IMR-90 (cell line): Measurements from ENCODE around the gene INPP5A. TPM values are rescaled to one million over a fixed set of nuclear protein-coding genes. Genes with fewer than 3 reads are reported as not detected.

ENCODE experiments used
- CHD1 ChIP-seq: IDR thresholded peaks from 2 replicates; pipeline ENCODE4 v1.6.1; 2012; ENCODE audit warnings: low read depth, low read length, improper control_type of control experiment
- NFE2L2 ChIP-seq: fragments of 150-350 bp; IDR thresholded peaks from 2 replicates; pipeline ENCODE4 v1.6.1; 2016; ENCODE audit warnings: low read depth, mild to moderate bottlenecking, low read length
- POLR2A ChIP-seq: IDR thresholded peaks from 2 replicates; pipeline ENCODE4 v1.6.1; 2012; ENCODE audit warnings: mild to moderate bottlenecking, low read depth, low read length
- polyA plus RNA-seq, 3 experiments: library from polyadenylated mRNA; depleted of rRNA; stranded (reverse); fragments of >200 nt; gene quantifications; 2 replicates each; pipeline ENCODE4 v1.2.3, GENCODE V29; 2012; ENCODE audit warnings: low replicate concordance in 1 of 3
- total RNA-seq: library from RNA; depleted of rRNA; stranded (reverse); fragments of >200 nt; gene quantifications from 2 replicates; pipeline ENCODE4 v1.2.3, GENCODE V29; 2012

INPP5A gene
- total and polyA plus RNA-seq, 2 of the 4 experiments (the other 2 are of a cell fraction): 21.4 to 36.7 TPM

- TF ChIP-seq POLR2A (no peak), NFE2L2 (no peak), CHD1 (no peak)
Observed at GRCh38 chr10:132627666-132628531, 90.3 kb downstream of the INPP5A start (continued).
